ENCODE results near the gene ALDH3A2. TPM values are rescaled to one million over a fixed set of nuclear protein-coding genes. Genes with fewer than 3 reads are reported as not detected.
A peak's percentile ranks its signal among the peaks of the same experiment; 100 is the strongest.

The ALDH3A2 gene
- total RNA-seq, 3 donors from 2014 or later: 123 to 141 (median 137) TPM

GRCh38 chr17:19654896-19655295 is 6.3 kb downstream of the ALDH3A2 start:
- Histone ChIP-seq H3K27ac (no peak overlapping the region), H3K27me3 (no peaks in the 10 kb centered on the region), H3K4me3 (no peak overlapping the region), H3K4me1 (peaks cover 11 to 13% of the 10 kb centered on the region in 2 donors), H3K9me3 (no peaks in the 10 kb centered on the region), H3K36me3 (no peaks in the 10 kb centered on the region)
- intact Hi-C loops (cut with DNase I; ENCODE audit: low total_unique reads): loop anchor here (10.0 kb wide), 1 partner anchor 290 kb away; the partner anchor contains the start of gene B9D1
- TF ChIP-seq POLR2AphosphoS5 (IDR thresholded peaks at IDR 0.05) (no peak), POLR2A (IDR thresholded peaks at IDR 0.05) (no peak)
- DNase-seq (ENCODE audit: low spot score in 2 of 2): no peak

- Histone ChIP-seq H3K9me3 (no peaks in the 10 kb centered on the region), H3K4me3 (no peak overlapping the region), H3K27ac (peak overlapping the region; percentile 2 to 25), H3K4me1 (peaks cover 5 to 7% of the 10 kb centered on the region in 2 donors), H3K27me3 (no peaks in the 10 kb centered on the region), H3K36me3 (no peaks in the 10 kb centered on the region)
- TF ChIP-seq CTCF (IDR thresholded peaks at IDR 0.05) (no peak), POLR2A (IDR thresholded peaks at IDR 0.05) (no peak)
- intact Hi-C loops (cut with DNase I; ENCODE audit: low total_unique reads): loop anchor here (10.0 kb wide), 1 partner anchor 292 kb away; the partner anchor contains the start of gene B9D1
- no peak for DNase-seq (ENCODE audit: low spot score in 2 of 2)
Measured at GRCh38 chr17:19656336-19656735, 7.8 kb downstream of the ALDH3A2 start.

- Histone ChIP-seq H3K4me1 (peaks cover 0 to 6% of the 10 kb centered on the region in 2 donors), H3K27me3 (no peaks in the 10 kb centered on the region), H3K27ac (peak overlapping the region in 1 of 2 donors; percentile 2), H3K4me3 (no peak overlapping the region), H3K9me3 (no peaks in the 10 kb centered on the region), H3K36me3 (no peaks in the 10 kb centered on the region)
- intact Hi-C loops (cut with DNase I; ENCODE audit: low total_unique reads): loop anchor here (10.0 kb wide), 1 partner anchor 292 kb away; the partner anchor contains the start of gene B9D1
- no peak for TF ChIP-seq CTCF (IDR thresholded peaks at IDR 0.05)
- TF ChIP-seq POLR2AphosphoS5 (IDR thresholded peaks at IDR 0.05): no peak
- TF ChIP-seq POLR2A (IDR thresholded peaks at IDR 0.05): no peak
- DNase-seq (ENCODE audit: low spot score in 2 of 2): no peak
Measured at GRCh38 chr17:19656851-19657581, 8.5 kb downstream of the ALDH3A2 start.

- peaks cover 4% of the 10 kb centered on the region for H3K36me3 ChIP-seq
- no peak for DNase-seq (ENCODE audit: low spot score in 2 of 2)
- no peaks in the 10 kb centered on the region for H3K9me3 ChIP-seq
- TF ChIP-seq CTCF (IDR thresholded peaks at IDR 0.05): no peak
- no peak for TF ChIP-seq POLR2AphosphoS5 (IDR thresholded peaks at IDR 0.05)
- TF ChIP-seq POLR2A (IDR thresholded peaks at IDR 0.05): no peak
- peak overlapping the region in 1 of 2 donors; percentile 28 for H3K27ac ChIP-seq
- H3K4me3 ChIP-seq: no peak overlapping the region
- intact Hi-C loops (cut with DNase I; ENCODE audit: low total_unique reads): loop anchor here (10.0 kb wide), 1 partner anchor 295 kb away; the partner anchor contains the start of gene B9D1
- no peaks in the 10 kb centered on the region for H3K27me3 ChIP-seq
- no peaks in the 10 kb centered on the region for H3K4me1 ChIP-seq
Measured at GRCh38 chr17:19659366-19660177, 11.0 kb downstream of the ALDH3A2 start.

- intact Hi-C loops (cut with DNase I; ENCODE audit: low total_unique reads): no loop called here
- DNase-seq (ENCODE audit: low spot score in 2 of 2): no peak
- Histone ChIP-seq H3K4me3 (no peak overlapping the region), H3K27ac (peak overlapping the region in 1 of 2 donors; percentile 33), H3K27me3 (no peaks in the 10 kb centered on the region), H3K9me3 (no peaks in the 10 kb centered on the region), H3K36me3 (peaks cover 4% of the 10 kb centered on the region), H3K4me1 (no peaks in the 10 kb centered on the region)
- TF ChIP-seq POLR2A (IDR thresholded peaks at IDR 0.05) (no peak), CTCF (IDR thresholded peaks at IDR 0.05) (no peak), POLR2AphosphoS5 (IDR thresholded peaks at IDR 0.05) (no peak)
Measured at GRCh38 chr17:19660219-19660870, 11.8 kb downstream of the ALDH3A2 start.
